Parathyroid adenoma (tissue), 2 donors: Measurements from ENCODE around the gene METTL16.

ENCODE experiments used
- H2AFZ ChIP-seq: fragments of 300-600 bp; sonication (generic); one replicate; pipeline ENCODE4 v1.7.0; 2017; ENCODE audit warnings: antibody characterized with exemption, mild to moderate bottlenecking
- H3K27ac ChIP-seq: fragments of 300-600 bp; sonication (generic); one replicate; pipeline ENCODE4 v1.7.0; 2017
- H3K27me3 ChIP-seq: fragments of 300-600 bp; sonication (generic); one replicate; pipeline ENCODE4 v1.7.0; 2017; ENCODE audit warnings: low read length; ENCODE audit not compliant: control insufficient read depth, insufficient read depth
- H3K36me3 ChIP-seq: fragments of 300-600 bp; sonication (generic); one replicate; pipeline ENCODE4 v1.7.0; 2017; ENCODE audit warnings: low read length; ENCODE audit not compliant: control insufficient read depth, insufficient read depth
- H3K4me1 ChIP-seq: fragments of 300-600 bp; sonication (generic); one replicate; pipeline ENCODE4 v1.7.0; 2017; ENCODE audit warnings: control low read depth
- H3K4me2 ChIP-seq: fragments of 300-600 bp; sonication (generic); one replicate; pipeline ENCODE4 v1.7.0; 2017; ENCODE audit warnings: low read length
- H3K4me3 ChIP-seq: fragments of 300-600 bp; sonication (generic); one replicate; pipeline ENCODE4 v1.7.0; 2017; ENCODE audit warnings: low read depth, low read length
- H3K79me2 ChIP-seq: fragments of 300-600 bp; sonication (generic); one replicate; pipeline ENCODE4 v1.7.0; 2017; ENCODE audit warnings: control low read depth
- H3K9ac ChIP-seq: fragments of 300-600 bp; sonication (generic); one replicate; pipeline ENCODE4 v1.7.0; 2017; ENCODE audit warnings: mild to moderate bottlenecking
- H3K9me3 ChIP-seq: fragments of 300-600 bp; sonication (generic); one replicate; pipeline ENCODE4 v1.7.0; 2017; ENCODE audit warnings: low read length; ENCODE audit not compliant: control insufficient read depth
- CTCF ChIP-seq: fragments of 300-600 bp; sonication (generic); IDR thresholded peaks from one replicate; pipeline ENCODE4 v1.7.0; 2017; ENCODE audit warnings: antibody characterized with exemption, mild to moderate bottlenecking
- donor health status: primary hyperparathyroidism.

The METTL16 gene

GRCh38 chr17:2466931-2467330 lies 44.8 kb downstream of the METTL16 start:
- Histone ChIP-seq H3K4me3 (no peak overlapping the region), H2AFZ (no peak overlapping the region), H3K4me1 (no peaks in the 10 kb centered on the region), H3K9me3 (no peaks in the 10 kb centered on the region), H3K27ac (no peak overlapping the region), H3K4me2 (no peak overlapping the region), H3K9ac (no peak overlapping the region), H3K79me2 (peaks cover 5% of the 10 kb centered on the region), H3K36me3 (no peaks in the 10 kb centered on the region), H3K27me3 (no peaks in the 10 kb centered on the region)
- no peak for TF ChIP-seq CTCF

GRCh38 chr17:2462481-2462880 lies 49.2 kb downstream of the METTL16 start:
- no peak overlapping the region for H3K4me2 ChIP-seq
- H3K4me1 ChIP-seq, result no peaks in the 10 kb centered on the region
- no peak for TF ChIP-seq CTCF
- no peaks in the 10 kb centered on the region for H3K79me2 ChIP-seq
- no peak overlapping the region for H2AFZ ChIP-seq
- H3K27ac ChIP-seq, result no peak overlapping the region
- H3K9ac ChIP-seq, result no peak overlapping the region
- no peaks in the 10 kb centered on the region for H3K9me3 ChIP-seq
- no peak overlapping the region for H3K4me3 ChIP-seq
- H3K36me3 ChIP-seq, result no peaks in the 10 kb centered on the region
- no peaks in the 10 kb centered on the region for H3K27me3 ChIP-seq

GRCh38 chr17:2459917-2460271 lies 51.8 kb downstream of the METTL16 start:
- H3K27ac ChIP-seq, result no peak overlapping the region

GRCh38 chr17:2457913-2458312 lies 53.8 kb downstream of the METTL16 start:
- Histone ChIP-seq H3K36me3 (no peaks in the 10 kb centered on the region), H3K4me2 (no peak overlapping the region), H3K4me1 (no peaks in the 10 kb centered on the region), H3K9ac (no peak overlapping the region), H3K79me2 (no peaks in the 10 kb centered on the region), H3K9me3 (no peaks in the 10 kb centered on the region), H3K27ac (no peak overlapping the region), H2AFZ (no peak overlapping the region), H3K27me3 (no peaks in the 10 kb centered on the region), H3K4me3 (no peak overlapping the region)
- TF ChIP-seq CTCF, result no peak

More at GRCh38 chr17:2459917-2460271, 51.8 kb downstream of the METTL16 start:
- no peak for TF ChIP-seq CTCF
- Histone ChIP-seq H3K4me3 (no peak overlapping the region), H3K4me2 (no peak overlapping the region), H3K79me2 (no peaks in the 10 kb centered on the region), H2AFZ (no peak overlapping the region), H3K9ac (no peak overlapping the region), H3K36me3 (no peaks in the 10 kb centered on the region), H3K4me1 (no peaks in the 10 kb centered on the region), H3K9me3 (no peaks in the 10 kb centered on the region), H3K27me3 (no peaks in the 10 kb centered on the region)

GRCh38 chr17:2456475-2456874 lies 55.2 kb downstream of the METTL16 start:
- Histone ChIP-seq H3K79me2 (no peaks in the 10 kb centered on the region), H3K27me3 (no peaks in the 10 kb centered on the region), H3K4me3 (no peak overlapping the region), H2AFZ (no peak overlapping the region), H3K27ac (no peak overlapping the region), H3K9me3 (no peaks in the 10 kb centered on the region), H3K4me1 (no peaks in the 10 kb centered on the region), H3K36me3 (no peaks in the 10 kb centered on the region), H3K9ac (no peak overlapping the region), H3K4me2 (no peak overlapping the region)
- no peak for TF ChIP-seq CTCF
